Neural cell (in vitro differentiated cells): ENCODE measurements around the gene ADAP1.
"Not testable (repeated sequence)": the region's sequence is repeated elsewhere in the genome, so short reads cannot be mapped to it uniquely, and the experiment has no call there.

Source experiments
- EP300 ChIP-seq: fragments of 450-650 bp; conservative IDR thresholded peaks from 2 replicates; pipeline ENCODE4 v1.6.1; 2014; ENCODE audit warnings: antibody characterized with exemption, mild to moderate bottlenecking, moderate library complexity; ENCODE audit not compliant: poor library complexity, severe bottlenecking
- EZH2 ChIP-seq: fragments of 200-600, 300-800 bp; shearing (Covaris generic), sonication (generic); IDR thresholded peaks from 2 replicates; pipeline ENCODE4 v1.6.1; 2014; ENCODE audit warnings: antibody characterized with exemption, low read length, borderline replicate concordance, mild to moderate bottlenecking; ENCODE audit not compliant: insufficient read depth, poor library complexity, severe bottlenecking
- MXI1 ChIP-seq: fragments of 450-650 bp; conservative IDR thresholded peaks from 2 replicates; pipeline ENCODE4 v1.6.1; 2014; ENCODE audit warnings: antibody characterized with exemption, mild to moderate bottlenecking; ENCODE audit not compliant: poor library complexity, severe bottlenecking
- POLR2AphosphoS5 ChIP-seq: IDR thresholded peaks from 2 replicates; pipeline ENCODE4 v1.6.1; 2012
- RAD21 ChIP-seq: fragments of 450-650 bp; conservative IDR thresholded peaks from 2 replicates; pipeline ENCODE4 v1.6.1; 2014; ENCODE audit warnings: antibody characterized with exemption, mild to moderate bottlenecking, moderate library complexity
- TAF1 ChIP-seq: IDR thresholded peaks from 2 replicates; pipeline ENCODE4 v1.6.1; 2012; ENCODE audit warnings: low read depth
- TF ChIP-seq, protein P1 (sequence below): fragments of 450-650 bp; IDR thresholded peaks from 2 replicates; pipeline ENCODE4 v1.5.1; 2014; ENCODE audit warnings: antibody characterized with exemption, mild to moderate bottlenecking, moderate library complexity; ENCODE audit not compliant: poor library complexity, severe bottlenecking
- TF ChIP-seq, protein P2 (sequence below): IDR thresholded peaks from 2 replicates; pipeline ENCODE4 v1.6.1; 2012; ENCODE audit warnings: borderline replicate concordance

DNA sequence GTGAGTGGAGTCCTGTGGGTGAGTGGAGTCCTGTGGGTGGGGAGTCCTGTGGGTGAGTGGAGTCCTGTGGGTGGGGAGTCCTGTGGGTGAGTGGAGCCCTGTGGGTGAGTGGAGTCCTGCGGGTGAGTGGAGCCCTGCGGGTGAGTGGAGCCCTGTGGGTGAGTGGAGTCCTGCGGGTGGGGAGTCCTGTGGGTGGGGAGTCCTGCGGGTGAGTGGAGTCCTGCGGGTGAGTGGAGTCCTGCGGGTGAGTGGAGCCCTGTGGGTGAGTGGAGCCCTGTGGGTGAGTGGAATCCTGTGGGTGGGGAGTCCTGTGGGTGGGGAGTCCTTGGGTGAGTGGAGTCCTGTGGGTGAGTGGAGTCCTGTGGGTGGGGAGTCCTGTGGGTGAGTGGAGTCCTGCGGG lies 48.0 kb upstream of the ADAP1 start:
- TF ChIP-seq, protein P1, sequence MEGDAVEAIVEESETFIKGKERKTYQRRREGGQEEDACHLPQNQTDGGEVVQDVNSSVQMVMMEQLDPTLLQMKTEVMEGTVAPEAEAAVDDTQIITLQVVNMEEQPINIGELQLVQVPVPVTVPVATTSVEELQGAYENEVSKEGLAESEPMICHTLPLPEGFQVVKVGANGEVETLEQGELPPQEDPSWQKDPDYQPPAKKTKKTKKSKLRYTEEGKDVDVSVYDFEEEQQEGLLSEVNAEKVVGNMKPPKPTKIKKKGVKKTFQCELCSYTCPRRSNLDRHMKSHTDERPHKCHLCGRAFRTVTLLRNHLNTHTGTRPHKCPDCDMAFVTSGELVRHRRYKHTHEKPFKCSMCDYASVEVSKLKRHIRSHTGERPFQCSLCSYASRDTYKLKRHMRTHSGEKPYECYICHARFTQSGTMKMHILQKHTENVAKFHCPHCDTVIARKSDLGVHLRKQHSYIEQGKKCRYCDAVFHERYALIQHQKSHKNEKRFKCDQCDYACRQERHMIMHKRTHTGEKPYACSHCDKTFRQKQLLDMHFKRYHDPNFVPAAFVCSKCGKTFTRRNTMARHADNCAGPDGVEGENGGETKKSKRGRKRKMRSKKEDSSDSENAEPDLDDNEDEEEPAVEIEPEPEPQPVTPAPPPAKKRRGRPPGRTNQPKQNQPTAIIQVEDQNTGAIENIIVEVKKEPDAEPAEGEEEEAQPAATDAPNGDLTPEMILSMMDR = not testable (repeated sequence)
- not testable (repeated sequence) for TF ChIP-seq MXI1, EP300, TAF1, POLR2AphosphoS5, RAD21, EZH2
- TF ChIP-seq, protein P2, sequence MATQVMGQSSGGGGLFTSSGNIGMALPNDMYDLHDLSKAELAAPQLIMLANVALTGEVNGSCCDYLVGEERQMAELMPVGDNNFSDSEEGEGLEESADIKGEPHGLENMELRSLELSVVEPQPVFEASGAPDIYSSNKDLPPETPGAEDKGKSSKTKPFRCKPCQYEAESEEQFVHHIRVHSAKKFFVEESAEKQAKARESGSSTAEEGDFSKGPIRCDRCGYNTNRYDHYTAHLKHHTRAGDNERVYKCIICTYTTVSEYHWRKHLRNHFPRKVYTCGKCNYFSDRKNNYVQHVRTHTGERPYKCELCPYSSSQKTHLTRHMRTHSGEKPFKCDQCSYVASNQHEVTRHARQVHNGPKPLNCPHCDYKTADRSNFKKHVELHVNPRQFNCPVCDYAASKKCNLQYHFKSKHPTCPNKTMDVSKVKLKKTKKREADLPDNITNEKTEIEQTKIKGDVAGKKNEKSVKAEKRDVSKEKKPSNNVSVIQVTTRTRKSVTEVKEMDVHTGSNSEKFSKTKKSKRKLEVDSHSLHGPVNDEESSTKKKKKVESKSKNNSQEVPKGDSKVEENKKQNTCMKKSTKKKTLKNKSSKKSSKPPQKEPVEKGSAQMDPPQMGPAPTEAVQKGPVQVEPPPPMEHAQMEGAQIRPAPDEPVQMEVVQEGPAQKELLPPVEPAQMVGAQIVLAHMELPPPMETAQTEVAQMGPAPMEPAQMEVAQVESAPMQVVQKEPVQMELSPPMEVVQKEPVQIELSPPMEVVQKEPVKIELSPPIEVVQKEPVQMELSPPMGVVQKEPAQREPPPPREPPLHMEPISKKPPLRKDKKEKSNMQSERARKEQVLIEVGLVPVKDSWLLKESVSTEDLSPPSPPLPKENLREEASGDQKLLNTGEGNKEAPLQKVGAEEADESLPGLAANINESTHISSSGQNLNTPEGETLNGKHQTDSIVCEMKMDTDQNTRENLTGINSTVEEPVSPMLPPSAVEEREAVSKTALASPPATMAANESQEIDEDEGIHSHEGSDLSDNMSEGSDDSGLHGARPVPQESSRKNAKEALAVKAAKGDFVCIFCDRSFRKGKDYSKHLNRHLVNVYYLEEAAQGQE = not testable (repeated sequence)
